Transverse colon (tissue), 3 donors: ENCODE data around the gene CRAMP1.

Experiments
- EP300 ChIP-seq: sonication (generic); formaldehyde crosslinking; IDR thresholded peaks from one replicate; pipeline ENCODE4 v1.6.1; 2017; ENCODE audit warnings: antibody characterized with exemption, low read depth
- POLR2A ChIP-seq: fragments of 450-650 bp; IDR thresholded peaks from one replicate; pipeline ENCODE4 v1.6.1; 2016; ENCODE audit warnings: antibody characterized with exemption, mild to moderate bottlenecking, moderate library complexity
- TF ChIP-seq, protein P1 (sequence below), 5 experiments: fragments of 200-600 bp in 3 of 5; fragments of 450-650 bp in 2 of 5; sonication (generic) in 3 of 5; IDR thresholded peaks; 1 replicate in 2 of 5; 2 replicates in 3 of 5; pipeline ENCODE4 v1.5.1; 2016 to 2017; ENCODE audit warnings: antibody characterized with exemption in 5 of 5, inconsistent platforms in 3 of 5, mild to moderate bottlenecking in 2 of 5, moderate library complexity in 1 of 5

DNA sequence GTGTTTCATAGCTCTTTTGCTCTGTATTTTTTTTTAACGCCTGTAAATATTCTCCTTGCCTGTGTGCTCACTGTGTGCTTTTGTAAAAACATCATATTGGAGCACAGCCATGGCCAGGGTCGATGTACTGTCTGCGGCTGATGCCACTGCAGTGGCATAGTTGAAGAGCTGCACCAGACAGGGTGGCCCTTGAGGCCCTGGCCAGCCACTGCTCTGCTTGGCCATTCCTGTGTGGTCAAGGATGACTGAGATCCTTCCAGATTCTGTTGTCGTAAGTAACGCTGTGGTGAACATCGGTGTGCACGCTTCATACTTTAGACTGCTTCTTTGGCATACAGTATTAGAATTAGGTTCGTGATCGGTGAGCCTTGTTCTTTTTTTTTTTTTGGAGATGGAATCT is 14.6 kb downstream of the CRAMP1 start:
- TF ChIP-seq POLR2A: no peak
- TF ChIP-seq, protein P1, sequence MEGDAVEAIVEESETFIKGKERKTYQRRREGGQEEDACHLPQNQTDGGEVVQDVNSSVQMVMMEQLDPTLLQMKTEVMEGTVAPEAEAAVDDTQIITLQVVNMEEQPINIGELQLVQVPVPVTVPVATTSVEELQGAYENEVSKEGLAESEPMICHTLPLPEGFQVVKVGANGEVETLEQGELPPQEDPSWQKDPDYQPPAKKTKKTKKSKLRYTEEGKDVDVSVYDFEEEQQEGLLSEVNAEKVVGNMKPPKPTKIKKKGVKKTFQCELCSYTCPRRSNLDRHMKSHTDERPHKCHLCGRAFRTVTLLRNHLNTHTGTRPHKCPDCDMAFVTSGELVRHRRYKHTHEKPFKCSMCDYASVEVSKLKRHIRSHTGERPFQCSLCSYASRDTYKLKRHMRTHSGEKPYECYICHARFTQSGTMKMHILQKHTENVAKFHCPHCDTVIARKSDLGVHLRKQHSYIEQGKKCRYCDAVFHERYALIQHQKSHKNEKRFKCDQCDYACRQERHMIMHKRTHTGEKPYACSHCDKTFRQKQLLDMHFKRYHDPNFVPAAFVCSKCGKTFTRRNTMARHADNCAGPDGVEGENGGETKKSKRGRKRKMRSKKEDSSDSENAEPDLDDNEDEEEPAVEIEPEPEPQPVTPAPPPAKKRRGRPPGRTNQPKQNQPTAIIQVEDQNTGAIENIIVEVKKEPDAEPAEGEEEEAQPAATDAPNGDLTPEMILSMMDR (IDR thresholded peaks at IDR 0.05): no peak
- TF ChIP-seq EP300: no peak
